Natural killer cell (primary cell): ENCODE measurements around the gene SLC30A10. TPM values are rescaled to one million over a fixed set of nuclear protein-coding genes. Genes with fewer than 3 reads are reported as not detected.

Experiments used
- ATAC-seq, 3 donors: fragments of 150-1000 bp in 2 of 3; fragments of 200-7000 bp in 1 of 3; cut with Tn5 transposase; 1 replicate in 1 of 3; 2 replicates in 2 of 3; pipeline ENCODE4 v1.10.0; 2021; ENCODE audit warnings: mild to moderate bottlenecking in 2 of 3, moderate library complexity in 2 of 3
- DNase-seq, 2 donors: peaks; one replicate each; pipeline versions ENCODE4 v3.0.0 to v3.0.0-alpha.2; 2013 to 2021; ENCODE audit warnings: mixed read lengths in 1 of 2
- H3K27ac ChIP-seq: one replicate; pipeline ENCODE4 v1.5.1; 2013; ENCODE audit warnings: mild to moderate bottlenecking, low read length
- H3K27me3 ChIP-seq: one replicate; pipeline ENCODE4 v1.6.1; 2013; ENCODE audit warnings: low read length; ENCODE audit not compliant: control insufficient read depth, insufficient read depth
- H3K36me3 ChIP-seq: one replicate; pipeline ENCODE4 v1.6.1; 2013; ENCODE audit warnings: low read length; ENCODE audit not compliant: control insufficient read depth, insufficient read depth
- H3K4me1 ChIP-seq: one replicate; pipeline ENCODE4 v1.6.1; 2013; ENCODE audit warnings: low read length; ENCODE audit not compliant: control insufficient read depth, insufficient read depth
- H3K4me3 ChIP-seq: one replicate; pipeline ENCODE4 v1.5.1; 2013; ENCODE audit warnings: low read length
- H3K9me3 ChIP-seq: one replicate; pipeline ENCODE4 v1.6.1; 2013; ENCODE audit warnings: low read length; ENCODE audit not compliant: control insufficient read depth, insufficient read depth
- H3K27ac Mint-ChIP-seq, 2 donors: one replicate each; pipeline ENCODE4 v1.8.0; 2022; ENCODE audit warnings: mild to moderate bottlenecking in 2 of 2, mixed read lengths in 2 of 2, moderate library complexity in 1 of 2
- H3K27me3 Mint-ChIP-seq, 2 donors: one replicate each; pipeline ENCODE4 v1.8.0; 2022; ENCODE audit warnings: low read depth in 2 of 2, mixed read lengths in 2 of 2
- H3K36me3 Mint-ChIP-seq: one replicate; pipeline ENCODE4 v1.8.0; 2022; ENCODE audit warnings: mixed read lengths
- H3K4me1 Mint-ChIP-seq, 2 donors: one replicate each; pipeline ENCODE4 v1.8.0; 2022; ENCODE audit warnings: mixed read lengths in 2 of 2
- H3K4me3 Mint-ChIP-seq: one replicate; pipeline ENCODE4 v1.8.0; 2022; ENCODE audit warnings: mild to moderate bottlenecking, moderate library complexity, mixed read lengths
- H3K9me3 Mint-ChIP-seq, 2 donors: one replicate each; pipeline ENCODE4 v1.8.0; 2022; ENCODE audit warnings: mixed read lengths in 2 of 2
- CTCF ChIP-seq: fragments of 200-600 bp; IDR thresholded peaks from one replicate; pipeline ENCODE4 v1.8.0; 2022; ENCODE audit warnings: antibody characterized with exemption
- WGBS: methylation state at CpG from one replicate; pipeline ENCODE4 v1.1.7; 2013; ENCODE audit warnings: missing lambda C conversion rate; ENCODE audit not compliant: insufficient coverage; 5-methylcytosine and 5-hydroxymethylcytosine counted together
- intact Hi-C: fragments of 100-400 bp; cut with micrococcal nuclease; formaldehyde crosslinking; loops from one replicate; pipeline ENCODE4 v1.14.2; 2022
- total RNA-seq, 4 donors: library from RNA; stranded (reverse); fragments of 120-200 nt in 1 of 4; gene quantifications; one replicate each; pipeline versions ENCODE4 v1.2.3 to v1.2.4, GENCODE V29; 2013 to 2022

Gene SLC30A10
- total RNA-seq, 3 donors from 2014 or later (not counting 1 experiment from before 2014, with no cell fraction given) = not detected

DNA sequence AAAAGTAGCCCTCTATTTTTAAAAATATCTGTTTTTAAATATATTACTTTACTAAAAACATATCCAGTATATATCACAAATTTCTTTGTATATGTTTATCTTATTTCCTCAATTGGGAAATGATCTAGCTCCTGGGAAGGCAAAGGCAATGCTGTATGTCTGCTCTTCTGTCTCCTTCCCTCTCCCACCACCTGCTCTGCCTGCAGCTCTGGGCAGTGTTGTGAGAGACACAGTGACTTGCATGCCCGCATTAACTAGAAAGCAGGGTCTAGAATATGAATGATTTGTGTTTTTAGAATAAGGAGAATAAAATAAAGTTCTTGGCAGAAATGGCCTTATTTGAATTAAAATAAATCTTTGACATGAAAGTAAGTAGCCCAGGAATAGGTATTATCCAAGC lies 11.1 kb downstream of the SLC30A10 start:
- H3K4me3 ChIP-seq = no peak overlapping the region
- H3K27me3 ChIP-seq = no peaks in the 10 kb centered on the region
- no peaks in the 10 kb centered on the region for H3K36me3 Mint-ChIP-seq
- H3K27ac Mint-ChIP-seq = no peak overlapping the region
- H3K4me1 Mint-ChIP-seq = no peaks in the 10 kb centered on the region
- H3K9me3 Mint-ChIP-seq = no peaks in the 10 kb centered on the region
- no peak for TF ChIP-seq CTCF
- no peaks in the 10 kb centered on the region for H3K9me3 ChIP-seq
- no peak for DNase-seq
- no peaks in the 10 kb centered on the region for H3K36me3 ChIP-seq
- intact Hi-C loops = no loop called here
- ATAC-seq = no peak
- H3K4me3 Mint-ChIP-seq = no peak overlapping the region
- H3K27me3 Mint-ChIP-seq = no peaks in the 10 kb centered on the region
- WGBS = 100% methylated on average over 1 of the region's 1 CpG
- H3K4me1 ChIP-seq = no peaks in the 10 kb centered on the region
- H3K27ac ChIP-seq = no peak overlapping the region

GRCh38 chr1:219916257-219916656 lies 12.1 kb downstream of the SLC30A10 start:
- Histone ChIP-seq H3K4me1 (no peaks in the 10 kb centered on the region), H3K27me3 (no peaks in the 10 kb centered on the region), H3K9me3 (no peaks in the 10 kb centered on the region), H3K36me3 (no peaks in the 10 kb centered on the region), H3K4me3 (no peak overlapping the region), H3K27ac (no peak overlapping the region)
- intact Hi-C loops = no loop called here
- Mint-ChIP-seq H3K27me3 (no peaks in the 10 kb centered on the region), H3K9me3 (no peaks in the 10 kb centered on the region), H3K27ac (no peak overlapping the region), H3K4me3 (no peak overlapping the region), H3K4me1 (no peaks in the 10 kb centered on the region), H3K36me3 (no peaks in the 10 kb centered on the region)
- no peak for TF ChIP-seq CTCF
- no CpG with 5 or more reads among the region's 1 CpG for WGBS
- DNase-seq (no peak), ATAC-seq (no peak)

DNA sequence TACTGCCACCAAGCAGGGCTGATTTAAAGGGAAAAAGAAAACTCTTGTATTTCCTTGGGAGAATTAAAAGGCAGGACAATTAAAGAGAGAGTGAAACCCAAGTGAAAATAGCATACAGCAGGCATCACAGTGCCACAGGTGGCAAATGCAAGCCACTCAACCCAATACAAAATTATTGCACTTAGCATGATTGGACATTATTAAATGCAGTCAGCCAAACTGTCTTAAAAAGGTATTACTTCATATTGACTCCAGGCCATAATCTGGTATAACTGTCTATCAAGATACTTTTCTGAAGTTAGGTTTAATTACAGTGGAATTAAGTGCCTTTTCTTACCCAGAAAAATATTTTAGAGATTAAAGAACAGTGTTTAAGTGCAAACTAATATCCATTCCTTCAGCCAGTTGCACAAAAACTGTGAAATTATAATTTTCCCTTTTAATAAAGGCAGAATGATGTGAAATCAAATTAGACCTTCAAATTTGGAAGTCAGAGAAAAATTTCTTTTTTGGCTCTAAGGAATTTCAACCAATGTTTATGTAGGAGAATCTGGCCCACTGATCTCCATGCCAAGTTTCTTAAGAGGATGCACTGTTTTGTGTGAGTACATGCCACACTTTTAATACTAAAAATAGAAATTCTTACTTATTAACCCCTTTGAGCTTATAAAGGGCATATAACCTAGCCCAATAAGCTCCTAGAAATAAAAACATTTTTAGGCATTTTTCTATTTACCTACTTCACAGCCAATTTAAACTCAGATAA lies 15.2 kb downstream of the SLC30A10 start:
- no peaks in the 10 kb centered on the region for H3K9me3 Mint-ChIP-seq

More for the DNA sequence above, 15.2 kb downstream of the SLC30A10 start:
- no peak overlapping the region for H3K4me3 Mint-ChIP-seq
- no peaks in the 10 kb centered on the region for H3K4me1 Mint-ChIP-seq
- Histone ChIP-seq H3K27me3 (no peaks in the 10 kb centered on the region), H3K27ac (no peak overlapping the region), H3K36me3 (no peaks in the 10 kb centered on the region), H3K9me3 (no peaks in the 10 kb centered on the region), H3K4me3 (no peak overlapping the region), H3K4me1 (no peaks in the 10 kb centered on the region)
- intact Hi-C loops = no loop called here
- H3K36me3 Mint-ChIP-seq = no peaks in the 10 kb centered on the region
- H3K27me3 Mint-ChIP-seq = no peaks in the 10 kb centered on the region
- no peak overlapping the region for H3K27ac Mint-ChIP-seq
- TF ChIP-seq CTCF = no peak
- no peak for ATAC-seq
- DNase-seq = no peak
